CD4-positive, alpha-beta T cell treated with Interleukin-6 for 4 hours (primary cell): Measurements from ENCODE around the gene PHOSPHO1.
"Not testable (repeated sequence)": the region's sequence is repeated elsewhere in the genome, so short reads cannot be mapped to it uniquely, and the experiment has no call there.

Source experiments
- DNase-seq: peaks from one replicate; pipeline ENCODE4 v3.0.0-alpha.2; 2020; ENCODE audit warnings: mixed read lengths

Gene PHOSPHO1

DNA sequence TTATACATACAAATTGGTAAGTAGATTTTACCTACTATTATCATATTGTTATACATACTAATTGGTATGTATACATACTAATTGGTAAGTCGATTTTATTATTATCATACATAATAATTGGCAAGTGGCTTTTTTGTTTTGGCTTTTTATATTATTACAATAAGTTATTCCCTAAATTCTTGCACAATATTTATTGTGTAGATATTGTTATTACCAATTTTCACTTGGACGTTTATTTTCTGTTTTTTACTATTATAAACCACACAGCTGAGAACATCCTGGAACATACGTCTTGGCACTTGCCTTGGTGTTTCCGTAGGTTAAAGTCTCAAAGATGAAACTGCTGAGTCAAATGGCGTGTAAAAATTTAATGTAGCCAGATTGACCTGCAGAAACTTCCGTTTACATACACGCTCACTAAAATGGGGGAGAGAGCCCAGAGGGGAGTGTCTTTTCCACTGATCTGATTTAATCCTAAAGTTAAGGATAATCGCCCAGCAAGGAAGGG, 39.1 kb downstream of the PHOSPHO1 start:
- no peak for DNase-seq

DNA sequence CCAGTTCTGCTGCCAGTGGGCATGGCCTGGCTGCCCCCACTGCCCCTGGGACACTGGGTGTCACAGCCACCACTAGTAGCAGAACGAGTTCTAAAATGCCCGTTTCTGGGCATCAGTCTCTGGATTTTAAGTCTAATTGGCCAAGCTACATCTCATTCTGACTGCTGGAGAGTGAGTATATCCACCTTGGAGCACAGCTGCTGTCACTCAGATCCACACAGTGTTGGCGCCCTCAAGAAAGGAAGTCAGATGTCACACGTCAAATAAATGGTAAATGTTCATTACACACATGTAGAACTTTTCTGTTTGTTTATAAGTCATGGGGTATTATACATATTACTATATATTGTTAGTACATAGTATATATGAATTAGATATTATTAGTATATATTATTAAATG, 39.7 kb downstream of the PHOSPHO1 start:
- no peak for DNase-seq

- no peak for DNase-seq
Measured at GRCh38 chr17:49187301-49187700, 43.3 kb downstream of the PHOSPHO1 start.

DNA sequence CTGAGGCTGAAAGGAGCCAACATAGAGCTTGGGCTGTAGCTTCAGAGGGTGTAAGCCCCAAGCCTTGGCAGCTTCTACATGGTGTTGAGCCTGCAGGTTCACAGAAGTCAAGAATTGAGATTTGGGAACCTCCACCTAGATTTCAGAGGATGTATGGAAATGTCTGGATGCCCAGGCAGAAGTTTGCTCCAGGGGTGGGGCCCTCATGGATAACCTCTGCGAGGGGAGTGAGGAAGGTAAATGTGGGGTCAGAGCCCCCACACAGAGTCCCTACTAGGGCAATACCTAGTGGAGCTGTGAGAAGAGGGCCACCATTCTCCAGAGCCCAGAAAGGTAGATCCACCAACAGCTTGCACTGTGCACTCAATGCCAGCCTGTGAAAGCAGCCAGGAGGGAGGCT, 45.2 kb downstream of the PHOSPHO1 start:
- not testable (repeated sequence) for DNase-seq

DNA sequence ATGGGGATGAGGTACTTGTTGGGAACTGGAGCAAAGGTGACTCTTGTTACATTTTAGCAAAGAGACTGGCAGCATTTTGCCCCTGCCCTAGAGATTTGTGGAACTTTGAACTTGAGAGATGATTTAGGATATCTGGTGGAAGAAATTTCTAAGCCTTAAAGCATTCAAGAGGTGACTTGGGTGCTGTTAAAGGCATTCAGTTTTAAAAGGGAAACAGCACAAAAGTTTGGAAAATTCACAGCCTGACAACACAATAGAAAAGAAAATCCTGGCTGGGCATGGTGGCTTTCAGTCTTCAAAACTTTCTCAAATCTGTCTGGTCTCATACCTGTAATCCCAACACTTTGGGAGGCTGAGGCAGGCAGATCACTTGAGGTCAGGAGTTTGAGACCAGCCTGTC, 46.1 kb downstream of the PHOSPHO1 start:
- not testable (repeated sequence) for DNase-seq

GRCh38 chr17:49183801-49184200, 46.8 kb downstream of the PHOSPHO1 start:
- no peak for DNase-seq

- DNase-seq, result no peak
Measured at GRCh38 chr17:49183341-49183740, 47.2 kb downstream of the PHOSPHO1 start.

GRCh38 chr17:49180998-49181635, 49.5 kb downstream of the PHOSPHO1 start:
- no peak for DNase-seq

DNA sequence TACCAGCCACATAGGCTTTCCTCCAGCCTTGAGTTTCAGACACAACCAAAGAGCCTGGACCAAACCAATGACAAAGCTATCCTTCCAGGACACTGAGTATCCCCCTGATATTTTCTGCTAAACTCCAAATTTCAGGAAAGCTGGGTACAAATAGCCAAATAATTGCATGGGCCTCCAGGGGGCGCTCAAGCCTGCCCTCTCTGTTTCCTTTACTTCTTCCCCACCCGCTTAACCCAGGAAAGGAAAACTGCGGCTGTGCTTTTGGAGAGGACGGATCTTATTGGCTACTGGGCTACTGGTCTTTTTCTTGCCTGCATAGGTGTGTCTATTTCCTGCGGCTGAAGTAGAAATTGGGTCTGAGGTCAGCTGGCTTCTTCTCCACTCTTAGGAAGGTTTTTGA, 50.3 kb downstream of the PHOSPHO1 start:
- DNase-seq, result peak; percentile 80

- not testable (repeated sequence) for DNase-seq
Measured at GRCh38 chr17:49175978-49176377, 54.6 kb downstream of the PHOSPHO1 start.
